GM18870 (cell line): Measurements from ENCODE around the gene SORCS2.

Source experiments
- ATAC-seq: cut with Tn5 transposase; IDR thresholded peaks from one replicate; pipeline ENCODE4 v1.9.1; 2021; ENCODE audit warnings: moderate library complexity; ENCODE audit not compliant: unreplicated experiment

SORCS2 gene

GRCh38 chr4:7487502-7487901, 295.2 kb downstream of the SORCS2 start:
- no peak for ATAC-seq

GRCh38 chr4:7487998-7488671, 295.8 kb downstream of the SORCS2 start:
- no peak for ATAC-seq

- ATAC-seq, result no peak
Measured at GRCh38 chr4:7491915-7492314, 299.6 kb downstream of the SORCS2 start.

- no peak for ATAC-seq
Measured at GRCh38 chr4:7498446-7499200, 306.3 kb downstream of the SORCS2 start.

GRCh38 chr4:7499661-7500060, 307.3 kb downstream of the SORCS2 start:
- no peak for ATAC-seq

GRCh38 chr4:7500404-7500803, 308.1 kb downstream of the SORCS2 start:
- ATAC-seq, result no peak

GRCh38 chr4:7501314-7501713, 309.0 kb downstream of the SORCS2 start:
- ATAC-seq, result no peak

- no peak for ATAC-seq
Measured at GRCh38 chr4:7501873-7502272, 309.5 kb downstream of the SORCS2 start.

GRCh38 chr4:7503559-7504249, 311.4 kb downstream of the SORCS2 start:
- no peak for ATAC-seq

GRCh38 chr4:7505116-7505900, 313.0 kb downstream of the SORCS2 start:
- ATAC-seq, result no peak

GRCh38 chr4:7506119-7506518, 313.8 kb downstream of the SORCS2 start:
- ATAC-seq, result no peak

- ATAC-seq, result no peak
Measured at GRCh38 chr4:7506572-7506971, 314.2 kb downstream of the SORCS2 start.

- ATAC-seq, result no peak
Measured at GRCh38 chr4:7507381-7507780, 315.0 kb downstream of the SORCS2 start.

- ATAC-seq, result no peak
Measured at GRCh38 chr4:7510066-7510465, 317.7 kb downstream of the SORCS2 start.

- no peak for ATAC-seq
Measured at GRCh38 chr4:7510538-7510937, 318.2 kb downstream of the SORCS2 start.

- no peak for ATAC-seq
Measured at GRCh38 chr4:7511525-7511924, 319.2 kb downstream of the SORCS2 start.

GRCh38 chr4:7512428-7512827, 320.1 kb downstream of the SORCS2 start:
- no peak for ATAC-seq

- no peak for ATAC-seq
Measured at GRCh38 chr4:7512946-7513345, 320.6 kb downstream of the SORCS2 start.

GRCh38 chr4:7513671-7514070, 321.3 kb downstream of the SORCS2 start:
- ATAC-seq, result no peak

- no peak for ATAC-seq
Measured at GRCh38 chr4:7514281-7514680, 321.9 kb downstream of the SORCS2 start.

- no peak for ATAC-seq
Measured at GRCh38 chr4:7514789-7515188, 322.5 kb downstream of the SORCS2 start.
